ENCODE data around the gene NHLH1. TPM values are rescaled to one million over a fixed set of nuclear protein-coding genes. Genes with fewer than 3 reads are reported as not detected.

Gene NHLH1
- total RNA-seq, 1 experiment from 2014 or later, result 0.26 TPM

DNA sequence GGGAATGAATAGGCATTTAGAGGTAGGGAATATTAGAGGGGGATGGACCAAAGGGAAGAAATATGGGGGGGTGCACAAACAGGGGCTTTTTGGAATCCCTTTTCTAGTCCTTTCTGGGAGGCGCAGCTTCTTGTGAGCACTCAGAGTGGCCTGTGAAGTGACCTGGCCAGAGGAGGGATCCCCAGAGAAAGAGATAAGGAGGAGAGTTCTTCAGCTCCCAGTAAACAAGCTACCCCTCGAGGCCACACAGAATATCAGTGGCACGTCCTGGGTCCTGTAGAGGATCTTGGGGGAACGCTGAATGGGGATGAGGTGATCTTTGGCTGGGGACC is 52.9 kb downstream of the NHLH1 start:
- H2AFZ ChIP-seq, result no peak overlapping the region
- H3K36me3 ChIP-seq (ENCODE audit: low read depth), result no peaks in the 10 kb centered on the region
- POLR2A ChIA-PET (ENCODE audit: unreplicated experiment), result no interaction called here
- no peak overlapping the region for H3K27ac ChIP-seq
- H3K9me3 ChIP-seq (ENCODE audit: insufficient read depth, low read depth), result no peaks in the 10 kb centered on the region
- no peaks in the 10 kb centered on the region for H3K4me1 ChIP-seq (replicated peaks; ENCODE audit: insufficient read depth)
- H3K4me3 ChIP-seq, result no peak overlapping the region
- no peaks in the 10 kb centered on the region for H3K79me2 ChIP-seq (ENCODE audit: low read depth)
- intact Hi-C loops (cut with micrococcal nuclease; ENCODE audit: unreplicated experiment), result no loop called here
- BruUV-seq (replicated peaks), result no TSS peak
- no peaks in the 10 kb centered on the region for H3K9me2 ChIP-seq (ENCODE audit: insufficient read depth)
- H3F3A ChIP-seq (ENCODE audit: insufficient read depth, low read depth), result no peaks in the 10 kb centered on the region
- H4K20me1 ChIP-seq (ENCODE audit: insufficient read depth), result no peaks in the 10 kb centered on the region
- DNase-seq, result no peak
- H3K27me3 ChIP-seq (ENCODE audit: insufficient read depth, low read depth), result no peaks in the 10 kb centered on the region
- TF ChIP-seq, protein P1, sequence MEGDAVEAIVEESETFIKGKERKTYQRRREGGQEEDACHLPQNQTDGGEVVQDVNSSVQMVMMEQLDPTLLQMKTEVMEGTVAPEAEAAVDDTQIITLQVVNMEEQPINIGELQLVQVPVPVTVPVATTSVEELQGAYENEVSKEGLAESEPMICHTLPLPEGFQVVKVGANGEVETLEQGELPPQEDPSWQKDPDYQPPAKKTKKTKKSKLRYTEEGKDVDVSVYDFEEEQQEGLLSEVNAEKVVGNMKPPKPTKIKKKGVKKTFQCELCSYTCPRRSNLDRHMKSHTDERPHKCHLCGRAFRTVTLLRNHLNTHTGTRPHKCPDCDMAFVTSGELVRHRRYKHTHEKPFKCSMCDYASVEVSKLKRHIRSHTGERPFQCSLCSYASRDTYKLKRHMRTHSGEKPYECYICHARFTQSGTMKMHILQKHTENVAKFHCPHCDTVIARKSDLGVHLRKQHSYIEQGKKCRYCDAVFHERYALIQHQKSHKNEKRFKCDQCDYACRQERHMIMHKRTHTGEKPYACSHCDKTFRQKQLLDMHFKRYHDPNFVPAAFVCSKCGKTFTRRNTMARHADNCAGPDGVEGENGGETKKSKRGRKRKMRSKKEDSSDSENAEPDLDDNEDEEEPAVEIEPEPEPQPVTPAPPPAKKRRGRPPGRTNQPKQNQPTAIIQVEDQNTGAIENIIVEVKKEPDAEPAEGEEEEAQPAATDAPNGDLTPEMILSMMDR (conservative IDR thresholded peaks at IDR 0.05), result no peak
- no peak for TF ChIP-seq EZH2 (IDR thresholded peaks at IDR 0.05; ENCODE audit: low read depth)
- no peak overlapping the region for H3K4me2 ChIP-seq
- CTCF ChIA-PET, result interaction anchor here (1.0 kb wide), 1 partner anchor 12 kb away, joined by 4 read pairs; no protein-coding TSS in a partner anchor

DNA sequence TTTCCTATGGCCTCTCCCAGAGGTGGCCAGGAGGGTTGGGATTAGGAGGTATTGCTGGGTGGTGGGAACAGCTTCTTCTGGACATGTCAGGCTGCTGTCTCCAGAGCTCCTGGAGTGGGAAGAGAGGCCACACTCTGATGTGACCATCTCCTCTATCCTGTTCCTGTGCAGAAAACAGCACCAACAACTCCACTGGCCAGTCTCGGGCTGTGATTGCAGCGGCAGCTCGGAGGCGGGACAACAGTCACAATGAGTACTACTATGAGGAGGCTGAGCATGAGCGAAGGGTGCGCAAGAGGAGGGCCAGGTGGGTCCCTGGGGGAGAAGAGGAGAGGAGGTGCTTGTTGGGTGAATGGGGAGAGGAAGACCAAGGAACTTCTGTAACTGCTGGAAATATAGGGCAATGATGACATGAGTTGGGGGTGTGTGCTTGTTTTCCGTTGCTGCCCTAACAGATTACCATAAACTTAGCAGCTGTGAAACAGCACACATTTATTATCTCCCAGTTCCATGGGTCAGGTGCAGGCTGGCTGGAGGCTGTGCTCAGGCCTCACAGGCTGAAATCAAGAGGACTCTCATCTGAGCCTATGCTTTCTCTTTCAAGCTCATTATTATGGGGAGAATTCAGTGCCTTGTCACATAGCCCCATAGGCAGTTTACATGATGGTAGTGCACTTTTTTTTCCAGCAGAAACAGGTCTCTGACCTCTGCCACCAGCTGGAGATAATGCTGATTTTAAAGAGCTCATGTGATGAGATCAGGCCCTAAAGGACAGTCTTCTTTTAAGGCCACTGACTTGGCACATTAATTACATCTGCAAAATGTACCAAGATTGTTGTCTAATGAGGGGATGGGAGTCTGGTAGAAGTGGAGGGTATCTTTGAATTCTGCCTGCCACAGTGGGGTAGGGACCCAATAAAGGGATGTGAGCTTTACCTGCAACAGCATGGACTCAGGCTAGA is 54.3 kb downstream of the NHLH1 start:
- Histone ChIP-seq H3F3A (ENCODE audit: insufficient read depth, low read depth) (no peaks in the 10 kb centered on the region), H3K36me3 (ENCODE audit: low read depth) (no peaks in the 10 kb centered on the region), H3K9me2 (ENCODE audit: insufficient read depth) (no peaks in the 10 kb centered on the region), H2AFZ (no peak overlapping the region), H3K27me3 (ENCODE audit: insufficient read depth, low read depth) (no peaks in the 10 kb centered on the region), H3K79me2 (ENCODE audit: low read depth) (no peaks in the 10 kb centered on the region), H4K20me1 (ENCODE audit: insufficient read depth) (no peaks in the 10 kb centered on the region), H3K9me3 (ENCODE audit: insufficient read depth, low read depth) (no peaks in the 10 kb centered on the region), H3K4me1 (replicated peaks; ENCODE audit: insufficient read depth) (no peaks in the 10 kb centered on the region), H3K4me2 (no peak overlapping the region), H3K4me3 (no peak overlapping the region), H3K27ac (no peak overlapping the region)
- intact Hi-C loops (cut with micrococcal nuclease; ENCODE audit: unreplicated experiment), result no loop called here
- no peak for DNase-seq
- ChIA-PET POLR2A (ENCODE audit: unreplicated experiment) (no interaction called here), CTCF (no interaction called here)
- TF ChIP-seq, protein P1 (conservative IDR thresholded peaks at IDR 0.05), result no peak
- TF ChIP-seq EZH2 (IDR thresholded peaks at IDR 0.05; ENCODE audit: low read depth), result no peak
- BruUV-seq (replicated peaks), result no TSS peak

DNA sequence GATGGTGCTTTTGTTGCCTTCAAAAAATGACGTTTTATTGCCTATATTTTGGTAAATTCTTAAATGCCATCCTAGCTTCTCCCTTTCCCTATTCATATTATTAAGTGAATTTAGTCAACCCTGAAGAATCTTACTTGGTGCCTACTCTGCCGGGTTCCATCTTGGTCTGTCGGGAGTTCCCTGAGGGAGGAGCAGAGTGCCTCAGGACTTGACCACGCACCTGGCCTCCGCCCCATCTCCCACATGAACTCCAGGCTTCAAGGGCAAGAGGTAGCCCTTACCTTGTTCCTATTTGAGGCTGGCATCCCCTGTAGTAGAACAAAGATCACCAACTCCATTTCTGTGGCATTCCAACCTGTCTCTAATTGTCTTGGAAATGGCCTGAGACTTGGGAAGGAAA is 55.0 kb downstream of the NHLH1 start:
- TF ChIP-seq EZH2 (IDR thresholded peaks at IDR 0.05; ENCODE audit: low read depth), result no peak
- TF ChIP-seq, protein P1 (conservative IDR thresholded peaks at IDR 0.05), result no peak
- H4K20me1 ChIP-seq (ENCODE audit: insufficient read depth), result no peaks in the 10 kb centered on the region
- H3K9me3 ChIP-seq (ENCODE audit: insufficient read depth, low read depth), result no peaks in the 10 kb centered on the region
- no peaks in the 10 kb centered on the region for H3F3A ChIP-seq (ENCODE audit: insufficient read depth, low read depth)
- no peak overlapping the region for H3K4me3 ChIP-seq
- H3K4me2 ChIP-seq, result no peak overlapping the region
- no peaks in the 10 kb centered on the region for H3K9me2 ChIP-seq (ENCODE audit: insufficient read depth)
- no peak overlapping the region for H3K27ac ChIP-seq
- no peak overlapping the region for H2AFZ ChIP-seq
- intact Hi-C loops (cut with micrococcal nuclease; ENCODE audit: unreplicated experiment), result no loop called here
- CTCF ChIA-PET, result no interaction called here
- no peaks in the 10 kb centered on the region for H3K79me2 ChIP-seq (ENCODE audit: low read depth)
- POLR2A ChIA-PET (ENCODE audit: unreplicated experiment), result no interaction called here
- BruUV-seq (replicated peaks), result no TSS peak
- no peaks in the 10 kb centered on the region for H3K27me3 ChIP-seq (ENCODE audit: insufficient read depth, low read depth)
- no peak for DNase-seq
- H3K36me3 ChIP-seq (ENCODE audit: low read depth), result no peaks in the 10 kb centered on the region
- no peaks in the 10 kb centered on the region for H3K4me1 ChIP-seq (replicated peaks; ENCODE audit: insufficient read depth)

Other genes with a start within 250 kb of the NHLH1 start
- gene ATP1A4, start 215.5 kb upstream of the NHLH1 start, total RNA-seq (2021), result not detected in 2 replicates
- not detected in 2 replicates for gene CASQ1, start 176.5 kb upstream of the NHLH1 start, total RNA-seq (2021)
- 84.7 and 139 TPM in 2 replicates for gene PEA15, start 161.7 kb upstream of the NHLH1 start, total RNA-seq (2021)
- 152 and 161 TPM in 2 replicates for gene DCAF8, start 104.5 kb upstream of the NHLH1 start, total RNA-seq (2021)
- gene PEX19, start 81.9 kb upstream of the NHLH1 start, total RNA-seq (2021), result 50.1 and 52.5 TPM in 2 replicates
- 146 and 147 TPM in 2 replicates for gene COPA, start 23.8 kb upstream of the NHLH1 start, total RNA-seq (2021)
- gene NCSTN, start 23.7 kb upstream of the NHLH1 start, total RNA-seq (2021), result 54.7 and 55.8 TPM in 2 replicates
- gene VANGL2, start 33.5 kb downstream of the NHLH1 start, total RNA-seq (2021), result 11.5 and 12.4 TPM in 2 replicates
- not detected in 2 replicates for gene SLAMF6, start 156.2 kb downstream of the NHLH1 start, total RNA-seq (2021)
- not detected in 2 replicates for gene CD84, start 212.4 kb downstream of the NHLH1 start, total RNA-seq (2021)

All from PC-9 (cell line).